Inferior parietal cortex (tissue), 1 donor: ENCODE data around the gene PREX1.
"Not testable (repeated sequence)": the region's sequence is repeated elsewhere in the genome, so short reads cannot be mapped to it uniquely, and the experiment has no call there.

ENCODE experiments used
- DNase-seq: peaks from one replicate; pipeline ENCODE4 v3.0.0-alpha.2; 2016; ENCODE audit errors: extremely low spot score

Gene PREX1

GRCh38 chr20:48827855-48828733 is at the start of gene PREX1:
Gene PREX1 (minus strand): TSS chr20:48827999. CDS start chr20:48827860, 139 bp downstream.
- peak; percentile 53 for DNase-seq

- no peak for DNase-seq
Measured at GRCh38 chr20:48877304-48877703, 49.5 kb upstream of the PREX1 start.

GRCh38 chr20:48875914-48876240 is 48.1 kb upstream of the PREX1 start:
- no peak for DNase-seq

GRCh38 chr20:48875233-48875913 is 47.6 kb upstream of the PREX1 start:
- no peak for DNase-seq

- DNase-seq, result not testable (repeated sequence)
Measured at GRCh38 chr20:48869442-48869841, 41.6 kb upstream of the PREX1 start.

- DNase-seq, result no peak
Measured at GRCh38 chr20:48866936-48867335, 39.1 kb upstream of the PREX1 start.

GRCh38 chr20:48864738-48865318 is 37.0 kb upstream of the PREX1 start:
- no peak for DNase-seq

GRCh38 chr20:48864254-48864653 is 36.5 kb upstream of the PREX1 start:
- no peak for DNase-seq

- DNase-seq, result no peak
Measured at GRCh38 chr20:48862279-48862678, 34.5 kb upstream of the PREX1 start.

GRCh38 chr20:48861444-48861843 is 33.6 kb upstream of the PREX1 start:
- DNase-seq, result no peak

GRCh38 chr20:48858075-48858790 is 30.4 kb upstream of the PREX1 start:
- no peak for DNase-seq

- DNase-seq, result no peak
Measured at GRCh38 chr20:48856130-48856529, 28.3 kb upstream of the PREX1 start.

- no peak for DNase-seq
Measured at GRCh38 chr20:48855046-48855445, 27.2 kb upstream of the PREX1 start.

- no peak for DNase-seq
Measured at GRCh38 chr20:48852609-48853008, 24.8 kb upstream of the PREX1 start.

- DNase-seq, result no peak
Measured at GRCh38 chr20:48851579-48851978, 23.8 kb upstream of the PREX1 start.

GRCh38 chr20:48850977-48851299 is 23.1 kb upstream of the PREX1 start:
- DNase-seq, result no peak

- DNase-seq, result no peak
Measured at GRCh38 chr20:48850257-48850976, 22.6 kb upstream of the PREX1 start.

GRCh38 chr20:48849779-48850178 is 22.0 kb upstream of the PREX1 start:
- no peak for DNase-seq

- DNase-seq, result no peak
Measured at GRCh38 chr20:48849299-48849698, 21.5 kb upstream of the PREX1 start.

- DNase-seq, result no peak
Measured at GRCh38 chr20:48847498-48848205, 19.9 kb upstream of the PREX1 start.
